ENCODE measurements around the gene CNRIP1. TPM values are rescaled to one million over a fixed set of nuclear protein-coding genes. Genes with fewer than 3 reads are reported as not detected.

CNRIP1 gene
- total RNA-seq, 2 experiments from 2014 or later = not detected

DNA sequence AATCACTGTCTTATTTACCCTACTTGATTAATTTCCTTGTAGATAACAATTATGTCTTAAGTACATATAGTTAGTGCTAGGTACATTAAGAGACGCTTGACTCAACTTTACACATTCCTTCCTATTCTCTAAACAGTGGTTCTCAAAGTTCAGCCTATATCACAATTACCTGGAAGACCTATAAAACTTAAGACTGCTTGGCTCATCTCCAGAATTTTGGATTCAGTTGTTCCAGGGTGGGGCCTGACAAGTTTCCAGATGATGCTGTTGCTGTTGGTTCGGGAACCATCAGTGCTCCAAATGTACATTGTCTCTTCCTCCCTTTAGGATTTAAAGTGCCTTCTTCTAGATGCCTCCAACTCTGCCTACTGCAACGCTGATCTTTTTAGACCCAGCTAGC, 71.4 kb downstream of the CNRIP1 start:
- peaks cover 13% of the 10 kb centered on the region for H3K36me3 Mint-ChIP-seq
- no peaks in the 10 kb centered on the region for H3K27me3 Mint-ChIP-seq
- POLR2A ChIA-PET = no interaction called here
- H3K9me3 Mint-ChIP-seq = no peaks in the 10 kb centered on the region
- peaks cover 7% of the 10 kb centered on the region for H3K4me1 Mint-ChIP-seq
- DNase-seq = no peak
- no peak overlapping the region for H3K27ac Mint-ChIP-seq
- no peak overlapping the region for H3K4me3 Mint-ChIP-seq
- ATAC-seq (ENCODE audit: low read depth) = no peak

DNA sequence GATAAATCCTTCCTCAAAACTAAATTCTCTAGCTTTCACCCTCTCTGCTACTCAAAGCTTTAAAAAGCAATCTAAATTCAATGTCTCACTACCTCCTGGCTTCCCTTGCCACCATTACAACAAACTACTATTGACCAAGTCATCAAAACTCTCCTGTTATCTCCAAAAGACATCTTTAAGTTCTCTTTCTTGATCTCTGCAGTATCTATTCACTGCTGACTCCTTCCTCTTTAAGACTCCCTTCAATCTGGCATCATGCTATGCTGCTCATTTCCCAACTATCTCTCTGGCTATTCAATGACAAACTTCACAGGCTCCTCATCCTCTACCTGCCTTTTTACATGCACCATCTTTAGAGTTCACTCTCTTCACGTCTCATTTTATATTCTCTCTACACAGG, 73.4 kb downstream of the CNRIP1 start:
- Mint-ChIP-seq H3K4me3 (no peak overlapping the region), H3K4me1 (peaks cover 9% of the 10 kb centered on the region), H3K9me3 (no peaks in the 10 kb centered on the region), H3K27me3 (no peaks in the 10 kb centered on the region), H3K27ac (no peak overlapping the region), H3K36me3 (peaks cover 10% of the 10 kb centered on the region)
- POLR2A ChIA-PET = no interaction called here
- no peak for DNase-seq
- ATAC-seq (ENCODE audit: low read depth) = no peak

DNA sequence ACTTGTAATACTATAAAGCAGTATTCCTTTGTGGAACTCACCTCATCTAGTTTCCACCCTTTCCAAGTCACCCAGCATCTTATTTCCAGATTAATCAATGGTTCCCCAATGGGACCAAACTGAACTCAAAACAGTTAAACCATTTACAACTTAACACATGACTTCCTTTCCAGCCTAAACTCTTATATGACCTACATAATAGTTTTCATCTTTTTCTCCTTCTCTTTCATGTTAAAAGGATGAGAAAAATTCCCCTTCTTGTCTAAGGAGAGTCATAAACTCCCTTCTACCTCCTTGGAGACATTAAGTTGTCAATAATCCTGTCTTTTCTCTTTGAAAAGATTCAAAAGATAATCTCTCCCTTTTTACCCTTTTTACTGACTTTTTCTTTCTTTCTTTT, 74.1 kb downstream of the CNRIP1 start:
- ATAC-seq (ENCODE audit: low read depth) (no peak), DNase-seq (no peak)
- H3K27ac Mint-ChIP-seq = no peak overlapping the region

DNA sequence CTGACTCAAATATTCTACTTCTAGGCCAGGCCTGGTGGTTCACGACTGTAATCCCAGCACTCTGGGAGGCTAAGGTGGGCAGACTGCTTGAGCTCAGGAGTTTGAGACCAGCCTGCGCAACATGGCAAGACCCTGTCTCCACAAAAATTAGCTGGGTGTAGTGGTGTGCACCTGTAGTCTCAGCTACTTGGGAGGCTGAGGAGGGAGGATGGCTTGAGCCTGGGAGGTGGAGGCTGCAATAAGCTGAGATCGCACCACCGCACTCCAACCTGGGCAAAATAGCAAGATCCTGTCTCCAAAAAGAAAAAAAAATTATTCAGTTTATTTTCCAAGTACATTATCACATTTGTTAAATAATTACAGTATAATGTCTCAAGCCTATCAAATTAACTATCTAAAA, 74.7 kb downstream of the CNRIP1 start:
- Mint-ChIP-seq H3K9me3 (no peaks in the 10 kb centered on the region), H3K27ac (no peak overlapping the region), H3K36me3 (peaks cover 2% of the 10 kb centered on the region), H3K4me1 (peaks cover 10% of the 10 kb centered on the region), H3K4me3 (no peak overlapping the region), H3K27me3 (no peaks in the 10 kb centered on the region)
- POLR2A ChIA-PET = no interaction called here
- DNase-seq (no peak), ATAC-seq (ENCODE audit: low read depth) (no peak)

More for the DNA sequence above, 74.1 kb downstream of the CNRIP1 start:
- Mint-ChIP-seq H3K4me3 (no peak overlapping the region), H3K36me3 (peaks cover 5% of the 10 kb centered on the region), H3K4me1 (peaks cover 8% of the 10 kb centered on the region), H3K9me3 (no peaks in the 10 kb centered on the region), H3K27me3 (no peaks in the 10 kb centered on the region)
- POLR2A ChIA-PET = no interaction called here

DNA sequence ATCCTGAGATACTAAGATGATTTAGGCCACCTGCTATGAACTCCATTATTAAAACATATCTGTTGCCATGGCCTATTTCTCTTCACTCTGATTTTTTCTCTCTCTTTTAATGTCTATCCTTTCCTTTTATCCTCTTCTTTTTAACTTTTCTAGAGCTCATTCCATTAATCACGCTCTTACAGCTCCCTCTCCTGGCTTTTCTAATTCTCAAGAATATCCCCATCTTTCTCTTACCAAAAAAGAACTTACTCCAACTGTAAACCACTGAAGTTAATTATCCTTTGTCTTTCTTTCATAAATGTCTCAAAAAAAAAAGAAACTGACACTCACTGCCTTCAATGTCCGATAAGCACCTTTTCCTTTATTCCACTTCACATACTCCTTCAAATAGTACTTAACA, 75.3 kb downstream of the CNRIP1 start:
- POLR2A ChIA-PET = no interaction called here
- Mint-ChIP-seq H3K4me3 (no peak overlapping the region), H3K27ac (no peak overlapping the region), H3K4me1 (peaks cover 8% of the 10 kb centered on the region), H3K27me3 (no peaks in the 10 kb centered on the region), H3K36me3 (peaks cover under 1% of the 10 kb centered on the region), H3K9me3 (no peaks in the 10 kb centered on the region)
- DNase-seq = no peak
- ATAC-seq (ENCODE audit: low read depth) = no peak

Other genes with a start within 250 kb of the CNRIP1 start
- gene PNO1, start 162.1 kb downstream of the CNRIP1 start, total RNA-seq = 1 to 10 TPM; 8.5 to 9.2 TPM
- 10 to 100 TPM; 65.4 to 66.0 TPM for gene PPP3R1, start 67.4 kb downstream of the CNRIP1 start, total RNA-seq
- 10 to 100 TPM; 23.4 to 28.8 TPM for gene PLEK, start 45.3 kb upstream of the CNRIP1 start, total RNA-seq
- 1 to 10 TPM; 4.0 to 4.3 TPM for gene FBXO48, start 147.3 kb upstream of the CNRIP1 start, total RNA-seq
- gene APLF, start 147.6 kb upstream of the CNRIP1 start, total RNA-seq = 1 to 10 TPM; 4.5 to 4.6 TPM